Right cardiac atrium (tissue), 5 donors: Measurements from ENCODE around the gene TMEM61. TPM values are rescaled to one million over a fixed set of nuclear protein-coding genes. Genes with fewer than 3 reads are reported as not detected.

ENCODE experiments used
- ATAC-seq, 2 donors: fragments of 200-7000 bp; cut with Tn5 transposase; one replicate each; pipeline versions ENCODE4 v1.8.0 to v1.9.1; 2020; ENCODE audit warnings: moderate library complexity in 2 of 2, mild to moderate bottlenecking in 1 of 2
- DNase-seq, 3 donors: peaks; one replicate each; pipeline ENCODE4 v3.0.0-alpha.2; 2020
- H3K27ac ChIP-seq: one replicate; pipeline ENCODE4 v1.5.1; 2013; ENCODE audit warnings: mild to moderate bottlenecking, low read length, control low read depth, moderate library complexity
- H3K27me3 ChIP-seq: one replicate; pipeline ENCODE4 v1.6.1; 2013; ENCODE audit not compliant: control insufficient read depth, insufficient read depth
- H3K4me1 ChIP-seq: one replicate; pipeline ENCODE4 v1.6.1; 2013; ENCODE audit warnings: low read length; ENCODE audit not compliant: control insufficient read depth, insufficient read depth
- H3K4me3 ChIP-seq: one replicate; pipeline ENCODE4 v1.5.1; 2013; ENCODE audit warnings: low read length, control low read depth
- H3K9me3 ChIP-seq: one replicate; pipeline ENCODE4 v1.6.1; 2013; ENCODE audit warnings: low read length; ENCODE audit not compliant: control insufficient read depth
- WGBS: extraction: QIAGEN DNeasy Blood & Tissue Kit; methylation state at CpG from one replicate; pipeline ENCODE4 v1.1.7; 2013; 5-methylcytosine and 5-hydroxymethylcytosine counted together
- intact Hi-C, 4 donors: fragments of 100-400 bp; cut with DNase I; formaldehyde crosslinking; loops; one replicate each; pipeline versions ENCODE4 v1.11.0 to v1.14.0; 2022 to 2023
- polyA plus RNA-seq: library from polyadenylated mRNA; stranded (reverse); fragments of 200-250 nt; gene quantifications from one replicate; pipeline ENCODE4 v1.2.3, GENCODE V29; 2013
- total RNA-seq, 4 donors: library from RNA; stranded (reverse); fragmentation: NEBNext Ultra II Directional; extraction: Animal tissue kit (Norgen Biotek cat#: 25700); gene quantifications; one replicate each; pipeline ENCODE4 v1.2.1, GENCODE V29; 2021
- donor health status: healthy with polysubstance abuse.
- donor health status: DM: no; HTN: yes; CAD: no.
- donor health status: DM: no; HTN: no; CAD: no.
- donor health status: DM: no; HTN: yes; CAD: no; lungs with severe emphysema.
- donor health status: DM: yes; HTN: yes; CAD: no.

The TMEM61 gene
- total and polyA plus RNA-seq, 5 donors: 0.09 TPM; not detected in 4

DNA sequence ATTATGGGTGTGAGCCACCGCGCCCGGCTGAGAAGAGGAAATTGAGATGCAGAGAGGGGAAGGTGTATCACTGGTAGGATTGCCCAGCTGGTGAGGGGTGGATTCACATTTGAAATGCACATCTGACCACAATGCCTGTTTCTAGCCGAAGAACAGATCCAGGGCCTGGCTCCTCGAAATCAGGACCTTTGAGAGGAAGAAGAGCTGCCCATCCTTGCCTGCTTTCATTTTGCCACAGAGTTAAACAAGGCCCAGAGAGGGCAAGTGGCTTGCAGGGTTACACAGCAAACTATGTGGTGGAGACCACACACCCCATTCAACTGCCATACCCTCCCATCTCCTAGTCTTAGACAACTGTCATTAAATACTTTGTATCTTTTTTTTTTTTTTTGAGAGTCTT lies 32.9 kb upstream of the TMEM61 start:
- intact Hi-C loops: no loop called here
- Histone ChIP-seq H3K27ac (no peak overlapping the region), H3K27me3 (no peaks in the 10 kb centered on the region), H3K9me3 (no peaks in the 10 kb centered on the region), H3K4me1 (peaks cover 3% of the 10 kb centered on the region), H3K4me3 (no peak overlapping the region)
- DNase-seq (no peak), ATAC-seq (no peak)
- 85% methylated on average over 5 of the region's 5 CpGs for WGBS

DNA sequence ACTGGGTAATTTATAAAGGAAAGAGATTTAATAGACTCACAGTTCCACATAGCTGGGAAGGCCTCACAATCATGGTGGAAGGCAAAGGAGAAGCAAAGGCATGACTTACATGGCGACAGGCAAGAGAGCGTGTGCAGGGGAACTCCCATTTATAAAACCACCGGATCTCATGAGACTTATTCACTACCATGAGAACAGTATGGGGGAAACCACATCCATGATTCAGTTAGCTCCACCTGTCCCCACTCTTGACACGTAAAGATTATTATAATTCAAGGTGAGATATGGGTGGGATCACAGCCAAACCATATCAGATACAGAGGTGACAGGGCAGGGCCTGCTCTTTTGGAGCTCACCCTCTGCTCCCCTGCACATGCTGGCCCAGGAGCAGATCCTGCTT lies 31.4 kb upstream of the TMEM61 start:
- Histone ChIP-seq H3K4me3 (no peak overlapping the region), H3K27ac (no peak overlapping the region), H3K27me3 (no peaks in the 10 kb centered on the region), H3K9me3 (no peaks in the 10 kb centered on the region), H3K4me1 (peaks cover 3% of the 10 kb centered on the region)
- intact Hi-C loops: no loop called here
- no peak for ATAC-seq
- 85% methylated on average over 4 of the region's 4 CpGs for WGBS
- DNase-seq: no peak

DNA sequence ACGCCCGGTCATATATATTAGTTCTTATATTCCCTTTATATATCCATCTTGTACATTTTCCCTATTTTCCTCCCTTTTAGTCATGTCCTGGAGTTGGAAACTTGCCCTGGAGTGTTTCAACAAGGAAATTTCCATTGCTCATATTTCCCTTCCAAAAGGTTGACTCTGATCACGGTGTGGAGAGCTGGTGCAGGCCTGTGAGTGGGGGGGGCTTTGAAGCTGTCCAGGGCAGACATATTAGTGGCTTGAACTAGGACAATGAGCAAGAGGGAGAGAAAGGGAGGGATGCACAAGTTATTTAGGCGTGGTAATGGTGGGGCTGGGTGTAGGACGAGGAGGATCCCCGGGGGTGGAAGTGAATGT lies 30.4 kb upstream of the TMEM61 start:
- intact Hi-C loops: loop anchor here (2.0 to 5.0 kb wide), 3 partner anchors 47 to 72 kb away; partner anchors contain the start of gene BSND (in 2 of the 4)
- Histone ChIP-seq H3K4me1 (peaks cover 3% of the 10 kb centered on the region), H3K4me3 (no peak overlapping the region), H3K27ac (no peak overlapping the region), H3K9me3 (no peaks in the 10 kb centered on the region), H3K27me3 (no peaks in the 10 kb centered on the region)
- 51% methylated on average over 6 of the region's 6 CpGs for WGBS
- DNase-seq (no peak), ATAC-seq (peak in 1 of 2 donors; percentile 82)

DNA sequence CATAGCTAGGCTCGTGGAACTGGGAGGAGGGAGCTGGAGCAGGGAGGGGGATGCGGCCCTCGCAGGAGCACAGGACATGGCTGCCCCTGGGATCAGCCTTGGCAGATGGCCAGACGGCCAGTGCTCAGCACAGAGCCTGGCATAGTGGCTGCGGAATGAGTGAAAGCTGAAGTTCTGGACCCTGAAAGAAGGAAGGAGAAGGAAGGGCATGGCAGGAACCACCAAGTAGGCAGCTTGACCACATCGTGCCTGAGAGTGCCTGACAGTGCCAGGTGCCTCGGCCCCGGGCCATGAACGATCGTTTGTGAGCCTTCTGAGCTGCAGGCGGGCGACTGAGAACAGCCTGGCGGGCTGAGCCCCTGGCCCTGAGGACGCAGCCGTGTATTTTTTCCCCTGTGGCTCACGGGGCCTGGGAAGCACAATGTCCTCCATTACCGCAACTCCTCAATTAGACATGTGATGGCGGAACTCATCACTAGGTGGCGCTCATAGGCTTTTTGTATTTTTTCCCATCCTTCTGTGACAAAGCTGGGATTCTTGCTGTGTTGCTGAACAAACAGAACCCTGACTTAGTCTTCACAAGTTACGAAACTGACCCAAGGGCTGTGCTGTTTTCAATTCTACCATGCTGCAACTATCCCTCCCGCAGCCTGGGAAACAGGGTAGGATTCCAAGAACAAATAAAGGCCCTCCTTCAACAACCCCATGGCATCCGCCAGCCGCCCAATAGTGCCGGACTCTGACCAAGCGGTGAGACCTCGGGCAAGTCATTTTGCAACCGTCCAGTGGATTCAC lies 29.9 kb upstream of the TMEM61 start:
- DNase-seq (peak; percentile 72 to 84 (median 80)), ATAC-seq (peak; percentile 87)
- H3K4me3 ChIP-seq: no peak overlapping the region
- H3K9me3 ChIP-seq: no peaks in the 10 kb centered on the region
- peak overlapping the region; percentile 65 for H3K27ac ChIP-seq
- 23% methylated on average over 27 of the region's 27 CpGs for WGBS
- intact Hi-C loops: loop anchor here (2.0 to 5.0 kb wide), 3 partner anchors 46 to 72 kb away; partner anchors contain the start of gene BSND (in 2 of the 4)
- no peaks in the 10 kb centered on the region for H3K27me3 ChIP-seq
- H3K4me1 ChIP-seq: peaks cover 3% of the 10 kb centered on the region

DNA sequence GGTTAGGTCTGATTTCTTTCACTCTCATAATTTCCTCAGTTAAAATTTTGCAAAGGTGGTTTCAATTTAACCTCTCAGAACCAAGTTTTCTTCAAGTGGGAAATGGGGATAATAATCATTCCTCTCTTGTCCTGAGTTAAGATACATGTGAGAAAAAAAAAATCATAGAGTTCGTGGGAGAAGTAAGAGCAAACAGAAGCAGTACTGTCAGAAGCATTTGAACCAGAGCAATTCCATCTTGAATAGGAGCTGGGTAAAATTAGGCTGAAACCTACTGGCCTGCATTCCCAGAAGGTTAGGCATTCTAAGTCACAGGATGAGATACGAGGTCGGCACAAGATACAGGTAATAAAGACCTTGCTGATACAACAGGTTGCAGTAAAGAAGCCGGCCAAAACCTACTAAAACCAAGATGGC lies 28.6 kb upstream of the TMEM61 start:
- H3K27me3 ChIP-seq: no peaks in the 10 kb centered on the region
- DNase-seq (no peak), ATAC-seq (no peak)
- no peak overlapping the region for H3K4me3 ChIP-seq
- no peak overlapping the region for H3K27ac ChIP-seq
- intact Hi-C loops: loop anchor here (2.0 to 5.0 kb wide), 3 partner anchors 45 to 70 kb away; partner anchors contain the start of gene BSND (in 2 of the 4)
- WGBS: 91% methylated on average over 4 of the region's 4 CpGs
- no peaks in the 10 kb centered on the region for H3K9me3 ChIP-seq
- H3K4me1 ChIP-seq: peaks cover 3% of the 10 kb centered on the region

DNA sequence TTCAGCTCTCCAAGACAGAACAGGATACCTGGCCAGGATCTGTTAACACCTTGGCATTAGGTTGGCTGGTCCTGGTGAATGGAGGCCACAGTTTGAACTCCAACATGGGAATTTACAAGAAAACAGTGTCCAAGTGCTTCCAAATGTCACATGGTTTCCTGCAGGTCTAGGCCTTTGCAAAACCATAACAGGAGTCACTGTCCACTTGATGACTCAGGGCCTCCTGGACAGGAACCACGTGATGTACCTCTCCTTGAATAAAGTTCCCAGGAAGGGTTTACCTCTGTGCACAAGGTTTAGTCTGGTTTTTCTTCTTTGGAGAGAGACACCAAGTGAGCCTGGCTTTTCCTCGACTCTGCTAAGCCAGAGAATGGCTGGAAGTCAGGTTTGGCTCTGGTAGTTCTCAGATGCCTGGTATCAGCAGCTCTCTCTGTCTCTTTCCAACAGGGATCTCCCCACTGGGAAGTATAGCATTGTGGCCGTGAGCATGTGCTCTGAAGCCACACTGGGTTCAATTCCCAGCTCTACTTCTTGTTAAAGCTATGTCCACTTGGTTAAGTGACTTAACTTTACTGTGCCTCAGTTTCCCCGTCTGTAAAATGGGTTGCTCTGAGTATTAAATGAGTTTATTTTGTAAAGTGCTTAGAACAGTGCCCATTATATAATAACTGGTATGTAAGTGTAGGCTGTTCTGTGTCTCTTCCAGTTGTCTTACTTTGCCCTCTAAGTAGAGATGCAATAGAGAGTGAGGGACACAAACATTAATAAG lies 27.3 kb upstream of the TMEM61 start:
- DNase-seq (no peak), ATAC-seq (no peak)
- Histone ChIP-seq H3K4me1 (peaks cover 3% of the 10 kb centered on the region), H3K27me3 (no peaks in the 10 kb centered on the region), H3K9me3 (no peaks in the 10 kb centered on the region), H3K4me3 (no peak overlapping the region), H3K27ac (no peak overlapping the region)
- intact Hi-C loops: loop anchor here in 2 of 4 donors (5.0 kb wide), 2 partner anchors 44 to 69 kb away; partner anchors contain the start of gene BSND (in 2 of the 2)
- 77% methylated on average over 4 of the region's 4 CpGs for WGBS

DNA sequence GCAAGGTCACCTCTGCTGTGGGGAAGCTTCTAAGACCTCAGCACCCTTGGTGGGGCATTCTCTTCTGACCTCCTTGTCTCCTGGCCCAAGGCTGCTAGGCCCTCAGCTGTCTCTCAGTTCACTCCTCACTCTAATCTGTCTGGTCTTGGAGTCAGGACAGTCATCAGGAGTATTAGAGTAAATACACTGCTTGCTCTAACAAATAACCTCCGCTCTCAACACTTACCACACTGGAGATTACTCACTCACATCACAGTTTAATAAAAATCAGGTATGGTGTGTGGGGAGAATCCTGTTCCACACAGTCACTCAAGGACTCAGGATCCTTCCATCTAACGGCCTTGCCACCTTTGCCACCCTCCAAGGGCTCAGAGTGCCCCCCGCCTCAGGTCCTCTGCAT lies 26.6 kb upstream of the TMEM61 start:
- intact Hi-C loops: loop anchor here in 2 of 4 donors (5.0 kb wide), 2 partner anchors 43 to 68 kb away; partner anchors contain the start of gene BSND (in 2 of the 2)
- 75% methylated on average over 3 of the region's 3 CpGs for WGBS
- ATAC-seq: no peak
- Histone ChIP-seq H3K27ac (no peak overlapping the region), H3K27me3 (no peaks in the 10 kb centered on the region), H3K4me3 (no peak overlapping the region), H3K9me3 (no peaks in the 10 kb centered on the region), H3K4me1 (peaks cover 3% of the 10 kb centered on the region)
- DNase-seq: no peak

DNA sequence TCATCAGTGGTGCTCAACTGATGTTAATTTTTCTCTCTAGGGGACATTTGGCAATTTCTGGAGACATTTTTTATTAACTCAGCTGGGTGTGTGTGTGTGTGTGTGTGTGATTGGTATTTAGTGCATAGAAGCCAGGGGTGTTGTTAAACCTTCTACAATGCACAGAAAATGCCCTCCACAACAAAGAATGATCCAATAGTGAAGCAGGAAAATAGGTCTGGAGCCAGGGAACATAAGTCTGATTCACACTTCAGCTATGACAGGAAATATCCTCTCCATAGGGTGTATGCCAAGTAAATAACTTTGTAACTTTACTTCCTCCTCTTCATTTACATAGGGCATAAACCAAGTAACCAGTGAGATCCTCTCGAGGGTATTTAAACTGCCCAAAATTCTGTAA lies 25.1 kb upstream of the TMEM61 start:
- DNase-seq (no peak), ATAC-seq (no peak)
- Histone ChIP-seq H3K4me3 (no peak overlapping the region), H3K27me3 (no peaks in the 10 kb centered on the region), H3K27ac (no peak overlapping the region), H3K4me1 (peaks cover 2% of the 10 kb centered on the region), H3K9me3 (no peaks in the 10 kb centered on the region)
- intact Hi-C loops: no loop called here
- WGBS: 70% methylated on average over 1 of the region's 1 CpG

DNA sequence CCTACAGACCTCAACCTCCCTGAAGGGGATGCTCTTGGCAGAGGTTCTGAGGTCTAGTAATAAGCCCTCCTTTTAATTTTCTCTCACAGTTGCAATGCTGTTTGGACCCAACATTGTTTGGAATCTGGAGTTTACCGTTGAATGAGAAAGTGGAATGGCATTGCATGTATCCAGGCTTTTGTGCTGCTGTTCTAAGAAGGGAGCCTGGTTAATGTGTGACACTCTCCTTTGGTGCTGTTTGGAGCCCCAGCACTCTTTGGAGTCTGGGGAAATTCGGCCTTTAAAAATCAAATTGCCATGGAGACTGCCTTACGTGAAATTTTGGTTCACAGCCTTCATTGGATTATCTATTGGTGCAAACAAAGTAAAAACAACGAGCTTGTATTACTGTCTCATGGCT lies 23.7 kb upstream of the TMEM61 start:
- 89% methylated on average over 4 of the region's 4 CpGs for WGBS

DNA sequence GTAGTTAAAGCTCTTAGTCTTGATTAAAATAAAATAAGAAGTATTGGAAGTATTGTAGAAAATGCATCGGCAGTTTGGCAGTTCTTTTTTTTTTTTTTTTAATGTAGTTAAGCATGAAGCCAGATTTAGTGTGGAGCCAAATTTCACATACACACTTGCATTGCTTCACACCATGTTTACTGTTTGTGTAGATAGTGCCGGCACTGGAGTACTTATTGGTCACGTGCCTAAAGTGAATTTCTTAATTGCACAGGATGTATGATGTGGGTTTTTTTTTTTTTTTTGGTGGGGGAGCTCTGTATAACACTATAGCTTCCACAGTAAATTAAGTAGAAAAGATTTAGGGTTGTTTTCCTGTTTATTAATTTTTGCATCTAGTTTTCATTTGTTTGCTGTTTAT lies 21.2 kb upstream of the TMEM61 start:
- ATAC-seq (no peak), DNase-seq (no peak)
- H3K4me3 ChIP-seq: no peak overlapping the region
- H3K4me1 ChIP-seq: no peaks in the 10 kb centered on the region
- no peaks in the 10 kb centered on the region for H3K9me3 ChIP-seq
- WGBS: 38% methylated on average over 3 of the region's 3 CpGs
- H3K27ac ChIP-seq: no peak overlapping the region
- no peaks in the 10 kb centered on the region for H3K27me3 ChIP-seq
- intact Hi-C loops: no loop called here

More for the DNA sequence above, 23.7 kb upstream of the TMEM61 start:
- H3K27me3 ChIP-seq: no peaks in the 10 kb centered on the region
- intact Hi-C loops: no loop called here
- no peak overlapping the region for H3K27ac ChIP-seq
- DNase-seq: no peak
- no peak overlapping the region for H3K4me3 ChIP-seq
- H3K9me3 ChIP-seq: no peaks in the 10 kb centered on the region
- no peak for ATAC-seq
- no peaks in the 10 kb centered on the region for H3K4me1 ChIP-seq
